HG03469 (cell line): ENCODE results near the gene USH2A.

Experiments
- ATAC-seq: cut with Tn5 transposase; IDR thresholded peaks from one replicate; pipeline ENCODE4 v1.9.1; 2021; ENCODE audit warnings: mild to moderate bottlenecking, moderate library complexity, moderate number of reproducible peaks; ENCODE audit not compliant: unreplicated experiment

The USH2A gene

GRCh38 chr1:215744419-215744818 is 678.8 kb downstream of the USH2A start:
- ATAC-seq = no peak

- no peak for ATAC-seq
Observed at GRCh38 chr1:215739025-215739424, 684.2 kb downstream of the USH2A start.

- ATAC-seq = no peak
Observed at GRCh38 chr1:215731699-215732098, 691.5 kb downstream of the USH2A start.

- no peak for ATAC-seq
Observed at GRCh38 chr1:215730600-215730999, 692.6 kb downstream of the USH2A start.

- ATAC-seq = no peak
Observed at GRCh38 chr1:215728169-215728568, 695.1 kb downstream of the USH2A start.

- no peak for ATAC-seq
Observed at GRCh38 chr1:215720126-215720525, 703.1 kb downstream of the USH2A start.

- ATAC-seq = no peak
Observed at GRCh38 chr1:215719552-215719951, 703.7 kb downstream of the USH2A start.

- ATAC-seq = no peak
Observed at GRCh38 chr1:215718575-215719287, 704.5 kb downstream of the USH2A start.

- ATAC-seq = no peak
Observed at GRCh38 chr1:215717677-215718426, 705.4 kb downstream of the USH2A start.

- no peak for ATAC-seq
Observed at GRCh38 chr1:215710899-215711225, 712.4 kb downstream of the USH2A start.

- peak; percentile 65 for ATAC-seq
Observed at GRCh38 chr1:215710036-215710898, 713.0 kb downstream of the USH2A start.

GRCh38 chr1:215704089-215704860 is 719.0 kb downstream of the USH2A start:
- peak; percentile 83 for ATAC-seq

GRCh38 chr1:215682232-215682631 is 741.0 kb downstream of the USH2A start:
- no peak for ATAC-seq

GRCh38 chr1:215681041-215681440 is 742.2 kb downstream of the USH2A start:
- no peak for ATAC-seq

- no peak for ATAC-seq
Observed at GRCh38 chr1:215679231-215679630, 744.0 kb downstream of the USH2A start.

GRCh38 chr1:215677112-215677511 is 746.1 kb downstream of the USH2A start:
- no peak for ATAC-seq

GRCh38 chr1:215673943-215674342 is 749.3 kb downstream of the USH2A start:
- ATAC-seq = no peak

GRCh38 chr1:215672482-215672881 is 750.8 kb downstream of the USH2A start:
- ATAC-seq = no peak

GRCh38 chr1:215669806-215670491 is 753.3 kb downstream of the USH2A start:
- no peak for ATAC-seq

GRCh38 chr1:215667761-215668160 is 755.5 kb downstream of the USH2A start:
- ATAC-seq = no peak
